Keratinocyte (primary cell): ENCODE measurements around the gene MRPL49. TPM values are rescaled to one million over a fixed set of nuclear protein-coding genes. Genes with fewer than 3 reads are reported as not detected.
A peak's percentile ranks its signal among the peaks of the same experiment; 100 is the strongest.

Experiments
- DNase-seq: peaks from one replicate; pipeline ENCODE4 v3.0.0-alpha.2; 2011; ENCODE audit warnings: low read depth, missing footprints, low spot score
- FAIRE-seq: peaks from 2 replicates; lab custom pipeline; 2011; peaks lifted over from hg19 to GRCh38; lab: Jason Lieb, UNC
- H2AFZ ChIP-seq: 2 replicates; pipeline ENCODE4 v1.6.0; 2012; ENCODE audit warnings: low read length, control low read depth, inconsistent platforms; ENCODE audit not compliant: control insufficient read depth
- H3K27ac ChIP-seq: 2 replicates; pipeline ENCODE4 v1.5.1; 2011; ENCODE audit warnings: low read length; ENCODE audit not compliant: control insufficient read depth, insufficient read depth
- H3K27me3 ChIP-seq: 3 replicates; pipeline ENCODE4 v1.6.0; 2011; ENCODE audit warnings: low read length; ENCODE audit not compliant: control insufficient read depth, insufficient read depth; ENCODE audit errors: extremely low read depth
- H3K36me3 ChIP-seq, 2 experiments: 2 replicates in 1 of 2; 3 replicates in 1 of 2; pipeline ENCODE4 v1.5.1; 2011; ENCODE audit warnings: low read length in 2 of 2, mild to moderate bottlenecking in 1 of 2; ENCODE audit not compliant: control insufficient read depth in 2 of 2, insufficient read depth in 2 of 2; ENCODE audit errors: extremely low read depth in 1 of 2
- H3K4me1 ChIP-seq: 3 replicates; pipeline ENCODE4 v1.5.1; 2011; ENCODE audit warnings: low read length; ENCODE audit not compliant: control insufficient read depth, insufficient read depth; ENCODE audit errors: extremely low read depth
- H3K4me2 ChIP-seq: 3 replicates; pipeline ENCODE4 v1.6.0; 2011; ENCODE audit warnings: low read depth, low read length; ENCODE audit not compliant: control insufficient read depth, insufficient read depth; ENCODE audit errors: extremely low read depth
- H3K4me3 ChIP-seq, 3 experiments: fragments of 200-600 bp in 1 of 3; sonication (generic) in 1 of 3; 2 replicates in 2 of 3; 3 replicates in 1 of 3; pipeline ENCODE4 v1.5.1; 2011 to 2016; ENCODE audit warnings: low read length in 3 of 3, mild to moderate bottlenecking in 3 of 3, control low read depth in 2 of 3, inconsistent platforms in 1 of 3, low read depth in 1 of 3, mixed read lengths in 1 of 3, mixed run types in 1 of 3, moderate library complexity in 1 of 3; ENCODE audit not compliant: control insufficient read depth in 2 of 3, insufficient read depth in 2 of 3; ENCODE audit errors: extremely low read depth in 1 of 3
- H3K79me2 ChIP-seq: 2 replicates; pipeline ENCODE4 v1.6.0; 2012; ENCODE audit warnings: low read length; ENCODE audit not compliant: control insufficient read depth, insufficient read depth
- H3K9ac ChIP-seq: 3 replicates; pipeline ENCODE4 v1.6.0; 2011; ENCODE audit warnings: low read length; ENCODE audit not compliant: control insufficient read depth, insufficient read depth; ENCODE audit errors: extremely low read depth
- H3K9me1 ChIP-seq: 3 replicates; pipeline ENCODE4 v1.6.0; 2011; ENCODE audit warnings: low read length; ENCODE audit not compliant: control insufficient read depth, insufficient read depth; ENCODE audit errors: extremely low read depth
- H3K9me3 ChIP-seq: 2 replicates; pipeline ENCODE4 v1.5.1; 2012; ENCODE audit warnings: low read depth, low read length; ENCODE audit not compliant: control insufficient read depth
- H4K20me1 ChIP-seq: 3 replicates; pipeline ENCODE4 v1.6.0; 2011; ENCODE audit warnings: low read length; ENCODE audit not compliant: control insufficient read depth, insufficient read depth; ENCODE audit errors: extremely low read depth
- EZH2 ChIP-seq: IDR thresholded peaks from one replicate; pipeline ENCODE4 v1.6.1; 2012; ENCODE audit warnings: inconsistent platforms, mild to moderate bottlenecking, low read length, moderate library complexity
- dilution Hi-C: fragments of 300-500 bp; cut with MboI; formaldehyde crosslinking; loops from one replicate; pipeline ENCODE4 v1.7.0; 2020; ENCODE audit warnings: low sequenced_read_pairs; ENCODE audit not compliant: extremely low pct_ligation_motif_present
- polyA plus RNA-seq, 5 experiments: library from polyadenylated mRNA; depleted of rRNA in 3 of 5; stranded (reverse) in 3 of 5; stranded (forward) in 1 of 5; unstranded in 1 of 5; fragments of >200 nt; gene quantifications; 1 replicate in 1 of 5; 2 replicates in 3 of 5; 3 replicates in 1 of 5; pipeline versions ENCODE4 v1.2.1 to v1.2.3, GENCODE V29; 2011 to 2012; ENCODE audit warnings: missing spikeins in 2 of 5, low read depth in 1 of 5, low replicate concordance in 1 of 5
- TF ChIP-seq, protein P1 (sequence below), 3 experiments: IDR thresholded peaks in 1 of 3; conservative IDR thresholded peaks in 1 of 3; optimal IDR thresholded peaks in 1 of 3; 2 replicates in 2 of 3; 3 replicates in 1 of 3; pipeline versions ENCODE3 to v1.5.1; 2011; ENCODE audit warnings: low read length in 3 of 3, mild to moderate bottlenecking in 3 of 3, moderate library complexity in 2 of 3, control low read depth in 1 of 3, inconsistent platforms in 1 of 3; ENCODE audit not compliant: insufficient read depth in 2 of 3; ENCODE audit errors: extremely low read depth in 1 of 3

MRPL49 gene
- polyA plus RNA-seq, 1 donor (not counting 4 experiments of a cell fraction or from before 2014, with no cell fraction given) = 49.6 TPM

DNA sequence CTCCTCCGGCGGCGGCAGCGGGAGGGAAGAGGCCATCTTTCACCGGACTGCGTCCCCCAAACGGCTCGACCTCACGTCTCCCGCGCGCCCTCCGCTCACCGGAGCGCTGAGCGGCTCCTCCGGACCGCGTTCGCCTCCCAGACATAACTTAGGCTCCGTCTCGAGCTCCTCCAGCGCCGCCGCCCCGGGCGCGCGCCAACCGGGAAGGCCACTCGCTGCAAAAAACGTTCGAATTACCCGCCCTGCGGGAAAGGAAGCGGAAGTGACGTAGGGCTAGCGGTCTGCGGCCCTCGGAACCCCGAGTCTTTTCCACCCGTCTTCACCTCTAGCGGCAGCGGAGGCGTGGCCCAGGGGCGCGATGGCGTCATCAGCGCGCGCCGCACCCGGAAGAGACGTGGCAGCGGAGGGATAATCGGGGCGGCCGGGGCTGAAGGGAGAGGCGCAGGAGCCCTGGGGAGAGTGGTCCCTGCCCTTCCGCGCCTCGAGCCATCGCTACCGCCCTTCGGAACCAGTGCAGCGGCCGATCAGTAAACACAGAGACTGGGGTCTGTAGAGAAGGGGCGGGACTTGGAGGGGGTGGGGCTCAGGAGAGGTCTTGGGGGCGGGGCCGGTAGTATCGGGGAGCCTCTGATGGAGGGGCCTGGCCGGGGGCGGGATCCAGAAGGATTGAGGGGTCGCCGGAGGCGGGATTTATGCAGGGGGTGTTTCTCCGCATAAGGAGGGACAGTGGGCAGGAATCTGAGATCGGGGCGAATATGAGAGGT is 38.1 kb upstream of the MRPL49 start, which contains the start of the genes CDCA5 and ZFPL1:
CDCA5 (minus strand) TSS at position 207 of the 764 bp plus-strand sequence; CDS start at position 145, 62 bp downstream.
ZFPL1 (plus strand) TSS at position 389 of the 764 bp plus-strand sequence. CDS start 477 bp downstream, outside the sequence.
- dilution Hi-C loops = no loop called here
- Histone ChIP-seq H3K4me3 (peak within 1 kb of the TSS; percentile 72 to 98 (median 82)), H4K20me1 (no peaks in the 10 kb centered on the region), H2AFZ (peak within 1 kb of the TSS; percentile 88), H3K79me2 (peaks cover 48% of the 10 kb centered on the region), H3K4me1 (peaks cover 29% of the 10 kb centered on the region), H3K36me3 (peaks cover 16 to 41% of the 10 kb centered on the region in 2 experiments), H3K9me1 (no peaks in the 10 kb centered on the region), H3K27me3 (no peaks in the 10 kb centered on the region), H3K4me2 (peak within 1 kb of the TSS; percentile 96), H3K9ac (peak within 1 kb of the TSS; percentile 80), H3K27ac (peak within 1 kb of the TSS; percentile 84), H3K9me3 (no peaks in the 10 kb centered on the region)
- DNase-seq = peak; percentile 68
- TF ChIP-seq EZH2 = no peak
- TF ChIP-seq, protein P1, sequence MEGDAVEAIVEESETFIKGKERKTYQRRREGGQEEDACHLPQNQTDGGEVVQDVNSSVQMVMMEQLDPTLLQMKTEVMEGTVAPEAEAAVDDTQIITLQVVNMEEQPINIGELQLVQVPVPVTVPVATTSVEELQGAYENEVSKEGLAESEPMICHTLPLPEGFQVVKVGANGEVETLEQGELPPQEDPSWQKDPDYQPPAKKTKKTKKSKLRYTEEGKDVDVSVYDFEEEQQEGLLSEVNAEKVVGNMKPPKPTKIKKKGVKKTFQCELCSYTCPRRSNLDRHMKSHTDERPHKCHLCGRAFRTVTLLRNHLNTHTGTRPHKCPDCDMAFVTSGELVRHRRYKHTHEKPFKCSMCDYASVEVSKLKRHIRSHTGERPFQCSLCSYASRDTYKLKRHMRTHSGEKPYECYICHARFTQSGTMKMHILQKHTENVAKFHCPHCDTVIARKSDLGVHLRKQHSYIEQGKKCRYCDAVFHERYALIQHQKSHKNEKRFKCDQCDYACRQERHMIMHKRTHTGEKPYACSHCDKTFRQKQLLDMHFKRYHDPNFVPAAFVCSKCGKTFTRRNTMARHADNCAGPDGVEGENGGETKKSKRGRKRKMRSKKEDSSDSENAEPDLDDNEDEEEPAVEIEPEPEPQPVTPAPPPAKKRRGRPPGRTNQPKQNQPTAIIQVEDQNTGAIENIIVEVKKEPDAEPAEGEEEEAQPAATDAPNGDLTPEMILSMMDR (optimal IDR thresholded peaks at IDR 0.05 in 1 of 3, IDR thresholded peaks at IDR 0.05 in 1 of 3, conservative IDR thresholded peaks at IDR 0.05 in 1 of 3; ENCODE audit: extremely low read depth in 1 of 3, insufficient read depth in 2 of 3, low read length in 3 of 3) = no peak
- peak; percentile 29 for FAIRE-seq

DNA sequence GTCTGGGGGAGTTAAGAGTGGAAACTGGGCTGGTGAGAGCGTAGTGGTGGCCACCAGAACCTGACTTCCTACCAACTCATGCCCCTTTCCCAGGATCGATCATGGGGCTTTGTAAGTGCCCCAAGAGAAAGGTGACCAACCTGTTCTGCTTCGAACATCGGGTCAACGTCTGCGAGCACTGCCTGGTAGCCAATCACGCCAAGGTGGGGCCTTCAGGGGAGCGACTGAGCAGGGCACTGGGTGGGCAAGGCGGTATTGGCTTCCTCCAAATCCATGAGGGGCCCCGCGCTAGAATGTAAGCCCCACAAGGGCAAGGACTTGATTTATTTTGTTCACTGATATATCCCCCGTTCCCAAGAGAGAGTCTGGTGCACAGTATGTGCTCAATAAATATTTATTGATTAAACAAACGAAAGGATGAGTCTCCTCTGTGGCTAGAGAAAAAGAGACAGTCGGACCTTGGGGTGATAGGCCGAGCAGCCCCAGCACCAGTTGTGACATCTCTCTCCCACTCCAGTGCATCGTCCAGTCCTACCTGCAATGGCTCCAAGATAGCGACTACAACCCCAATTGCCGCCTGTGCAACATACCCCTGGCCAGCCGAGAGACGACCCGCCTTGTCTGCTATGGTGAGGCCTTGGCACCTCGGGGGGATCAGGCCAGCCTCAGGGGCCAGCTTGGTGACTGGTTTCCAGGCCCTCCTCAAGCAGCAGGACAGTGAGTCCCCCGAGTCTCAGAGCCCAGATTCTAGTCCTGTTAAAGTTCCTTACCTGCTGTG is 37.3 kb upstream of the MRPL49 start:
- Histone ChIP-seq H2AFZ (peak overlapping the region; percentile 1), H3K4me2 (peak overlapping the region; percentile 69), H3K9ac (peak overlapping the region; percentile 80), H4K20me1 (no peaks in the 10 kb centered on the region), H3K4me3 (peak overlapping the region; percentile 72 to 98 (median 82)), H3K9me3 (no peaks in the 10 kb centered on the region), H3K79me2 (peaks cover 44% of the 10 kb centered on the region), H3K27ac (peak overlapping the region; percentile 84), H3K4me1 (peaks cover 29% of the 10 kb centered on the region), H3K9me1 (no peaks in the 10 kb centered on the region), H3K27me3 (no peaks in the 10 kb centered on the region), H3K36me3 (peaks cover 19 to 37% of the 10 kb centered on the region in 2 experiments)
- no peak for FAIRE-seq
- no peak for DNase-seq
- dilution Hi-C loops = no loop called here
- TF ChIP-seq EZH2 = no peak
